Body of pancreas (tissue), 4 donors: ENCODE data around the gene NLGN1.

Experiments used
- CTCF ChIP-seq, 7 experiments: fragments of 450-650 bp in 4 of 7; fragments of 200-600 bp in 3 of 7; sonication (generic) in 3 of 7; IDR thresholded peaks; one replicate each; pipeline ENCODE4 v1.5.1; 2016 to 2019; ENCODE audit warnings: antibody characterized with exemption in 7 of 7
- POLR2A ChIP-seq, 3 donors: fragments of 450-650 bp; IDR thresholded peaks; one replicate each; pipeline ENCODE4 v1.6.1; 2016; ENCODE audit warnings: antibody characterized with exemption in 3 of 3, mild to moderate bottlenecking in 2 of 3

- TF ChIP-seq POLR2A (IDR thresholded peaks at IDR 0.05) (no peak), CTCF (IDR thresholded peaks at IDR 0.05) (no peak)
These were observed 809.2 kb downstream of the NLGN1 start for GRCh38 chr3:174206607-174207192.
